ENCODE measurements around the gene PBRM1. TPM values are rescaled to one million over a fixed set of nuclear protein-coding genes. Genes with fewer than 3 reads are reported as not detected.

Gene PBRM1
- total RNA-seq, 6 experiments from 2014 or later = 44.1 to 64.2 (median 56.0) TPM

DNA sequence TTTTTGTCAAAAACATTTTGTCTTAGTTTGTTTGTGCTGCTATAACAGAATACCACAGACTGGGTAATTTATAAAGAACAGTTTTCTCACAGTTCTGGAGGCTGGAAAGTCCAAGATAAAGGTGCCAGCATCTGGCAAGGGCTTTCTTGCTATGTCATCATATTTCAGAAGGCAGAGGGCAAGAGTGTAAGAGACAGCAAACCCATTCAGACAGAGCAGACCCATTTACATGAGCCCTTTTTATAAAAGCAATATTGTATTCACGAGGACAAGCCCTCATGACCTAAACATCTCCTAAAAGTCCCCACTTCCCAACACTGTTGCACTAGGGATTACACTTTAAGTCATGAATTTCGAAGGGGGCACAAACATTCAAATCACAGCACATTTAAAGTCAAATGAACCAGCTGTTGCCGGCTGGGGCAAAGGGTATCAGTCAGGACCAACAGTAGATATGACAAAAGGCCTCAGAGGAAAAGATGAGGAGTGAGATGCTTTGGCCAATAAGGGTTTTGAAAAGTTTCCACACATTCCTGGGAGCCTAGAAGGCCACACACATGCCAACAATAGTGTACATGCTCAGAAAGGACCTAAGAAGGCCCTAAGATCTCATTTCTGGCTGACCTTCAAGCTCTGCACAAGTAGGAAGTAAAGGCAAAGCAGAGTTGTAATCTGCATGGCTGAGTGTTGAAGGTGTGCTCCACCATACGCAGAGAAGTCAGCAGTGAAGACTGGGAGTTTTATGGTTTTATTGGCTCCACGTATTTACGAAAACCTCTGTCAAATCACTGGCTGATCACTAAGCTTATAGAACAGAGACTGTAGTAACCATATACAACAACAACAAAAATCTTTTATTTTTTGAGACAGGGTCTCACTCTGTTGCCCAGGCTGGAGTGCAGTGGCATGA lies 111.4 kb downstream of the PBRM1 start:
- no peak for DNase-seq
- no peak overlapping the region for H3K4me3 Mint-ChIP-seq
- TF ChIP-seq, protein P1, sequence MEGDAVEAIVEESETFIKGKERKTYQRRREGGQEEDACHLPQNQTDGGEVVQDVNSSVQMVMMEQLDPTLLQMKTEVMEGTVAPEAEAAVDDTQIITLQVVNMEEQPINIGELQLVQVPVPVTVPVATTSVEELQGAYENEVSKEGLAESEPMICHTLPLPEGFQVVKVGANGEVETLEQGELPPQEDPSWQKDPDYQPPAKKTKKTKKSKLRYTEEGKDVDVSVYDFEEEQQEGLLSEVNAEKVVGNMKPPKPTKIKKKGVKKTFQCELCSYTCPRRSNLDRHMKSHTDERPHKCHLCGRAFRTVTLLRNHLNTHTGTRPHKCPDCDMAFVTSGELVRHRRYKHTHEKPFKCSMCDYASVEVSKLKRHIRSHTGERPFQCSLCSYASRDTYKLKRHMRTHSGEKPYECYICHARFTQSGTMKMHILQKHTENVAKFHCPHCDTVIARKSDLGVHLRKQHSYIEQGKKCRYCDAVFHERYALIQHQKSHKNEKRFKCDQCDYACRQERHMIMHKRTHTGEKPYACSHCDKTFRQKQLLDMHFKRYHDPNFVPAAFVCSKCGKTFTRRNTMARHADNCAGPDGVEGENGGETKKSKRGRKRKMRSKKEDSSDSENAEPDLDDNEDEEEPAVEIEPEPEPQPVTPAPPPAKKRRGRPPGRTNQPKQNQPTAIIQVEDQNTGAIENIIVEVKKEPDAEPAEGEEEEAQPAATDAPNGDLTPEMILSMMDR (IDR thresholded peaks at IDR 0.05) = no peak
- H3K9me3 Mint-ChIP-seq = no peaks in the 10 kb centered on the region
- H3K4me1 Mint-ChIP-seq (ENCODE audit: low read depth) = peaks cover 25% of the 10 kb centered on the region
- H3K27me3 Mint-ChIP-seq (ENCODE audit: insufficient read depth) = peaks cover 3% of the 10 kb centered on the region; the same call in 1 of the 2 replicates
- peaks cover 37% of the 10 kb centered on the region for H3K36me3 Mint-ChIP-seq (ENCODE audit: low read depth)
- peak overlapping the region; percentile 7 for H3K27ac Mint-ChIP-seq

DNA sequence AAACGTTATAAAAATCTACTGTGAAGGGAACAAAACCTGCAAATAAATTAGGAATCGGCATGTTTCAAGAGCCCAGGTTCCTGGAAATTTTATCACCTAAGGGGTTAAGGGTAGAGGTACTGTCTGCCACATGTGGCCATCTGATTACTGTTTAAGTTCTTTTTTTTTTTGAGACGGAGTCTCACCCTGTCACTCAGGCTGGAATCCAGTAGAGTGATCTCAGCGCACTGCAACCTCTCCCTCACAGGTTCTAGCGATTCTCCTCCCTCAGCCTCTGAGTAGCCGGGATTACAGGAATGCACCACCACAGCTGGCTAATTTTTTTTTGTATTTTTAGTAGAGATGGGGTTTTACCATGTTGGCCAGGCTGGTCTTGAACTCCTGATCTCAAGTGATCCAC lies 113.5 kb downstream of the PBRM1 start:
- no peak for DNase-seq

DNA sequence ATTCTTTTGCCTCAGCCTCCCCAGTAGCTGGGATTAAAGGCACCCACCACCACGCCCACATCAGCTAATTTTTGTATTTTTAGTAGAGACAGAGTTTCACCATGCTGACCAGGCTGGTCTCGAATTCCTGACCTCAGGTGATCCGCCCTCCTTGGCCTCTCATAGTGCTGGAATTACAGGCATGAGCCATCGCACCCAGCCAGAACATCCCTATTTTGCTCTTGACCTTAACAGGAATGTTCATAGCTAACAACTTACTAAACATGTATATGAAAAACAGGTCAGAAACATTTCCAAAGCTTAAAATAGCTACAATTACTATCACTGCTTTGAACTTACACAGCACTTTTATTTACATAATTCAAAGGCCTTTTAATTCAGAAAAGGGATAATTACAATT lies 115.6 kb downstream of the PBRM1 start:
- TF ChIP-seq, protein P1 (IDR thresholded peaks at IDR 0.05) = no peak
- DNase-seq = peak; percentile 78
- peaks cover 3% of the 10 kb centered on the region; the same call in 1 of the 2 replicates for H3K27me3 Mint-ChIP-seq (ENCODE audit: insufficient read depth)
- H3K4me3 Mint-ChIP-seq = peak overlapping the region; percentile 49
- H3K9me3 Mint-ChIP-seq = no peaks in the 10 kb centered on the region
- H3K27ac Mint-ChIP-seq = peak overlapping the region; percentile 95
- H3K4me1 Mint-ChIP-seq (ENCODE audit: low read depth) = peaks cover 33% of the 10 kb centered on the region
- H3K36me3 Mint-ChIP-seq (ENCODE audit: low read depth) = peaks cover 20% of the 10 kb centered on the region

More for the DNA sequence above, 113.5 kb downstream of the PBRM1 start:
- Mint-ChIP-seq H3K36me3 (ENCODE audit: low read depth) (peaks cover 24% of the 10 kb centered on the region), H3K4me1 (ENCODE audit: low read depth) (peaks cover 33% of the 10 kb centered on the region), H3K27ac (0 out of 2 replicates have a peak overlapping the region, but pooled peaks have one; percentile 24), H3K4me3 (no peak overlapping the region), H3K9me3 (no peaks in the 10 kb centered on the region), H3K27me3 (ENCODE audit: insufficient read depth) (peaks cover 3% of the 10 kb centered on the region; the same call in 1 of the 2 replicates)
- TF ChIP-seq, protein P1 (IDR thresholded peaks at IDR 0.05) = no peak

DNA sequence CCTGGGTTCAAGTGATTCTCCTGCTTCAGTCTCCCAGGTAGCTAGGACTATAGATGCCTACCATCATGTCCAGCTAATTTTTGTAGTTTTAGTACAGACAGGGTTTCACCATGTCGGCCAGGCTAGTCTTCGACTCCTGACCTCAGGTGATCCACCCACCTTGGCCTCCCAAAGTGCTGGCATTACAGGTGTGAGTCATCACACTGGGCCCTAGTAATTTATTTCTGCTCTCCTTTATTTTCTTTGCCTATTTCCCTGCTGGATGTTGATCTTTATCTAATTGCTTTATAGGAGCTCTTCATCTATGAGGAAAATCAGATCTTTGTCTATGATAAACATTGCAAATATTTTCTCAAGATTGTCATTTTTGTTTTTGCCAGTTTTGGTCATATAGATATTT lies 117.6 kb downstream of the PBRM1 start:
- Mint-ChIP-seq H3K27ac (peak overlapping the region; percentile 65), H3K4me3 (no peak overlapping the region), H3K9me3 (no peaks in the 10 kb centered on the region)

DNA sequence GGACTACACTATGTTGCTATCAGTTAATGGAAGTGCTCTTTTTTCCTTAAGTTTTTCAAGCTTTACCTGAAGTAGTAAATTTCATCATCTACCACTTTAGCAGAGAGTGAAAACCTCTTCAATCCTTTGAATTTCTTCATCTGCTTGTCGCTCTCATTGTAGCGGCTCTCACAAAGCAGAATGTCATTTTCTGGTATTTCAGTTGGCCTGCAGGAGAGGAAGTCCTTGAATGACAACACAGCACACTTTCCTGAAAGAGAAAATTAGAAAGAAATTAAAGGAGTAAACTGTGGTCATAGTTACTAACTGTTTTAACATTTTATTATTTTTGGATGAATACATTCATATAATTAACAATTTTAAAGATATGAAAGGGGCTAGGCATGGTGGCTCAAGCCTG lies 121.7 kb downstream of the PBRM1 start:
- Mint-ChIP-seq H3K36me3 (ENCODE audit: low read depth) (peaks cover 33% of the 10 kb centered on the region), H3K27ac (peak overlapping the region; percentile 3; the same call in 1 of the 2 replicates), H3K9me3 (no peaks in the 10 kb centered on the region), H3K27me3 (ENCODE audit: insufficient read depth) (no peaks in the 10 kb centered on the region; the same call in 1 of the 2 replicates), H3K4me1 (ENCODE audit: low read depth) (peaks cover 27% of the 10 kb centered on the region), H3K4me3 (no peak overlapping the region)
- no peak for DNase-seq
- TF ChIP-seq, protein P1 (IDR thresholded peaks at IDR 0.05) = no peak

More for the DNA sequence above, 117.6 kb downstream of the PBRM1 start:
- no peak for DNase-seq
- H3K36me3 Mint-ChIP-seq (ENCODE audit: low read depth) = peaks cover 23% of the 10 kb centered on the region
- H3K27me3 Mint-ChIP-seq (ENCODE audit: insufficient read depth) = peaks cover 3% of the 10 kb centered on the region; the same call in 1 of the 2 replicates
- TF ChIP-seq, protein P1 (IDR thresholded peaks at IDR 0.05) = no peak
- peaks cover 25% of the 10 kb centered on the region for H3K4me1 Mint-ChIP-seq (ENCODE audit: low read depth)
